CD14-positive monocyte (primary cell): ENCODE data around the gene FRY. TPM values are rescaled to one million over a fixed set of nuclear protein-coding genes. Genes with fewer than 3 reads are reported as not detected.
A peak's percentile ranks its signal among the peaks of the same experiment; 100 is the strongest.

Source experiments
- DNase-seq, 3 donors: peaks; one replicate each; pipeline ENCODE4 v3.0.0-alpha.2; 2011 to 2022
- H2AFZ ChIP-seq: 2 replicates; pipeline ENCODE4 v1.6.0; 2012; ENCODE audit warnings: mild to moderate bottlenecking, low read depth, low read length, inconsistent platforms; ENCODE audit not compliant: insufficient read depth, poor library complexity, severe bottlenecking
- H3K27ac ChIP-seq, 2 donors: 1 replicate in 1 of 2; 2 replicates in 1 of 2; pipeline ENCODE4 v1.5.1; 2012 to 2013; ENCODE audit warnings: low read length in 2 of 2, control low read depth in 1 of 2, inconsistent platforms in 1 of 2, low read depth in 1 of 2, mild to moderate bottlenecking in 1 of 2
- H3K27me3 ChIP-seq, 2 donors: one replicate each; pipeline versions ENCODE4 v1.6.0 to v1.6.1; 2011 to 2013; ENCODE audit warnings: low read length in 2 of 2; ENCODE audit not compliant: control insufficient read depth in 2 of 2, insufficient read depth in 2 of 2
- H3K36me3 ChIP-seq, 2 donors: replicated peaks in 1 of 2; 1 replicate in 1 of 2; 2 replicates in 1 of 2; pipeline versions ENCODE4 v1.5.1 to v1.6.1; 2012 to 2013; ENCODE audit warnings: low read length in 2 of 2, control low read depth in 1 of 2, inconsistent platforms in 1 of 2, mild to moderate bottlenecking in 1 of 2; ENCODE audit not compliant: insufficient read depth in 2 of 2, control insufficient read depth in 1 of 2
- H3K4me1 ChIP-seq, 2 donors: 1 replicate in 1 of 2; 2 replicates in 1 of 2; pipeline versions ENCODE4 v1.5.1 to v1.6.1; 2012 to 2013; ENCODE audit warnings: low read length in 2 of 2, control low read depth in 1 of 2, inconsistent platforms in 1 of 2, mild to moderate bottlenecking in 1 of 2, moderate library complexity in 1 of 2; ENCODE audit not compliant: insufficient read depth in 2 of 2, control insufficient read depth in 1 of 2
- H3K4me2 ChIP-seq: replicated peaks from 2 replicates; pipeline ENCODE3; 2012; ENCODE audit warnings: low read length, moderate library complexity, mild to moderate bottlenecking; ENCODE audit not compliant: poor library complexity, severe bottlenecking; ENCODE audit errors: extremely low read depth
- H3K4me3 ChIP-seq, 3 experiments: fragments of 200-600 bp in 1 of 3; sonication (generic) in 1 of 3; replicated peaks in 1 of 3; 1 replicate in 2 of 3; 2 replicates in 1 of 3; pipeline ENCODE4 v1.5.1; 2011 to 2013; ENCODE audit warnings: low read length in 3 of 3, mild to moderate bottlenecking in 3 of 3, control low read depth in 2 of 3, low read depth in 2 of 3, inconsistent platforms in 1 of 3, moderate library complexity in 1 of 3
- H3K79me2 ChIP-seq: 2 replicates; pipeline ENCODE4 v1.6.0; 2012; ENCODE audit warnings: mild to moderate bottlenecking, control low read depth, inconsistent platforms, low read length, moderate library complexity; ENCODE audit not compliant: insufficient read depth
- H3K9ac ChIP-seq: 2 replicates; pipeline ENCODE4 v1.6.0; 2017; ENCODE audit warnings: low read length, mild to moderate bottlenecking; ENCODE audit not compliant: insufficient read depth, poor library complexity, severe bottlenecking
- H3K9me3 ChIP-seq, 2 donors: replicated peaks in 1 of 2; 1 replicate in 1 of 2; 2 replicates in 1 of 2; pipeline versions ENCODE4 v1.5.1 to v1.6.1; 2012 to 2013; ENCODE audit warnings: low read length in 2 of 2, control low read depth in 1 of 2; ENCODE audit not compliant: control insufficient read depth in 1 of 2, insufficient read depth in 1 of 2
- H4K20me1 ChIP-seq: 2 replicates; pipeline ENCODE4 v1.6.0; 2012; ENCODE audit warnings: mild to moderate bottlenecking, low read length, control low read depth, moderate library complexity; ENCODE audit not compliant: insufficient read depth
- H3K27ac Mint-ChIP-seq, 7 donors: one replicate each; pipeline ENCODE4 v1.8.0; 2020; ENCODE audit warnings: mild to moderate bottlenecking in 7 of 7, mixed read lengths in 7 of 7, moderate library complexity in 6 of 7, inconsistent platforms in 2 of 7
- H3K27me3 Mint-ChIP-seq, 3 donors: one replicate each; pipeline ENCODE4 v1.8.0; 2021 to 2022; ENCODE audit warnings: low read depth in 3 of 3, mild to moderate bottlenecking in 3 of 3, mixed read lengths in 3 of 3, moderate library complexity in 3 of 3, inconsistent platforms in 1 of 3
- H3K36me3 Mint-ChIP-seq, 2 donors: one replicate each; pipeline ENCODE4 v1.8.0; 2020; ENCODE audit warnings: mixed read lengths in 2 of 2, inconsistent platforms in 1 of 2, mild to moderate bottlenecking in 1 of 2
- H3K4me1 Mint-ChIP-seq: one replicate; pipeline ENCODE4 v1.8.0; 2020; ENCODE audit warnings: mild to moderate bottlenecking, mixed read lengths
- H3K4me3 Mint-ChIP-seq, 2 donors: one replicate each; pipeline ENCODE4 v1.8.0; 2020; ENCODE audit warnings: mild to moderate bottlenecking in 2 of 2, mixed read lengths in 2 of 2, moderate library complexity in 1 of 2
- H3K9me3 Mint-ChIP-seq, 7 donors: one replicate each; pipeline ENCODE4 v1.8.0; 2020 to 2022; ENCODE audit warnings: mixed read lengths in 7 of 7, mild to moderate bottlenecking in 6 of 7, moderate library complexity in 6 of 7, inconsistent platforms in 2 of 7
- WGBS: methylation state at CpG from one replicate; pipeline ENCODE4 v1.1.5; 2013; ENCODE audit warnings: missing lambda C conversion rate; ENCODE audit not compliant: insufficient coverage; 5-methylcytosine and 5-hydroxymethylcytosine counted together
- intact Hi-C, 2 donors: fragments of 100-400 bp; cut with micrococcal nuclease; formaldehyde crosslinking; loops; one replicate each; pipeline versions ENCODE4 v1.15.0 to v1.15.1; 2023
- polyA plus RNA-seq, 3 donors: library from polyadenylated mRNA; depleted of rRNA in 1 of 3; unstranded in 2 of 3; stranded (reverse) in 1 of 3; fragments of 300-500 nt in 2 of 3; fragments of >200 nt in 1 of 3; fragmentation: Illumina TruSeq in 2 of 3; gene quantifications; 1 replicate in 2 of 3; 2 replicates in 1 of 3; pipeline ENCODE4 v1.2.3, GENCODE V29; 2012 to 2021
- TF ChIP-seq, protein P1 (sequence below): fragments of 200-600 bp; IDR thresholded peaks from one replicate; pipeline ENCODE4 v1.8.0; 2022; ENCODE audit warnings: antibody characterized with exemption, mild to moderate bottlenecking

FRY gene
- polyA plus RNA-seq, 3 donors = 3.9 to 31.8 (median 5.0) TPM

DNA sequence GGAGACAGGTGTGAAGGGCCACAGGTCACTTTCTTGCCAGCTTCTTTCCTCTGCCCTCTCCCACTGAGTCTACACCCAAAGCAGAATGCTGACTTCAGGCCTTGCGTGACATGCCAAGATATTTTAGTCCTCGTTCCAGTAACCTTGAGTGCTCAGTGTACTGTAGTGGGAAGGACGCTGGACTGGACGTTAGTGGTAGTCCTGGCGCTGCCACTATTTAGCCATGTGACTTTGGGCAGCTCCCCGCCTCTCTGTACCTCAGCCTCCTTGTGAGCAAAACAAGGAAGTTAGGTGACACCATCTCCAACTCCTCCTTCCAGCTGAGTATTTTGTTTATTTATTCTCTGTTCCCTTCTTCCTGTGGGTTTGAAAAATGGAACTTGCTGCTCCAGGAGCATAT lies 86.1 kb downstream of the FRY start:
- H3K36me3 Mint-ChIP-seq = peaks cover 28 to 41% of the 10 kb centered on the region in 2 donors
- H3K27ac ChIP-seq = peak overlapping the region; percentile 49 to 90
- H3K27me3 Mint-ChIP-seq = no peaks in the 10 kb centered on the region
- intact Hi-C loops = loop anchor here (10.0 kb wide), 1 partner anchor 83 kb away; the partner anchor contains the start of gene FRY (in 2 of the 2)
- no peak overlapping the region for H3K4me3 Mint-ChIP-seq
- TF ChIP-seq, protein P1, sequence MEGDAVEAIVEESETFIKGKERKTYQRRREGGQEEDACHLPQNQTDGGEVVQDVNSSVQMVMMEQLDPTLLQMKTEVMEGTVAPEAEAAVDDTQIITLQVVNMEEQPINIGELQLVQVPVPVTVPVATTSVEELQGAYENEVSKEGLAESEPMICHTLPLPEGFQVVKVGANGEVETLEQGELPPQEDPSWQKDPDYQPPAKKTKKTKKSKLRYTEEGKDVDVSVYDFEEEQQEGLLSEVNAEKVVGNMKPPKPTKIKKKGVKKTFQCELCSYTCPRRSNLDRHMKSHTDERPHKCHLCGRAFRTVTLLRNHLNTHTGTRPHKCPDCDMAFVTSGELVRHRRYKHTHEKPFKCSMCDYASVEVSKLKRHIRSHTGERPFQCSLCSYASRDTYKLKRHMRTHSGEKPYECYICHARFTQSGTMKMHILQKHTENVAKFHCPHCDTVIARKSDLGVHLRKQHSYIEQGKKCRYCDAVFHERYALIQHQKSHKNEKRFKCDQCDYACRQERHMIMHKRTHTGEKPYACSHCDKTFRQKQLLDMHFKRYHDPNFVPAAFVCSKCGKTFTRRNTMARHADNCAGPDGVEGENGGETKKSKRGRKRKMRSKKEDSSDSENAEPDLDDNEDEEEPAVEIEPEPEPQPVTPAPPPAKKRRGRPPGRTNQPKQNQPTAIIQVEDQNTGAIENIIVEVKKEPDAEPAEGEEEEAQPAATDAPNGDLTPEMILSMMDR = no peak
- no peak overlapping the region for H3K9ac ChIP-seq
- peaks cover 1 to 16% (median 10%) of the 10 kb centered on the region in 7 donors for H3K9me3 Mint-ChIP-seq
- H3K4me2 ChIP-seq = no peak overlapping the region
- H3K27ac Mint-ChIP-seq = peak overlapping the region; percentile 72 to 89 (median 84)
- H3K79me2 ChIP-seq = peaks cover 75% of the 10 kb centered on the region
- H3K4me1 ChIP-seq = peaks cover 41 to 56% of the 10 kb centered on the region in 2 donors
- peaks cover 2 to 32% of the 10 kb centered on the region in 2 donors for H3K36me3 ChIP-seq
- DNase-seq = peak; percentile 47 to 82 (median 80)
- H3K27me3 ChIP-seq = no peaks in the 10 kb centered on the region
- no peaks in the 10 kb centered on the region for H4K20me1 ChIP-seq
- peaks cover 50% of the 10 kb centered on the region for H3K4me1 Mint-ChIP-seq
- 7% methylated on average over 3 of the region's 6 CpGs for WGBS
- no peak overlapping the region for H2AFZ ChIP-seq
- peaks cover 0 to 4% of the 10 kb centered on the region in 2 donors for H3K9me3 ChIP-seq
- H3K4me3 ChIP-seq = peak overlapping the region in 1 of 3 experiments; percentile 6

DNA sequence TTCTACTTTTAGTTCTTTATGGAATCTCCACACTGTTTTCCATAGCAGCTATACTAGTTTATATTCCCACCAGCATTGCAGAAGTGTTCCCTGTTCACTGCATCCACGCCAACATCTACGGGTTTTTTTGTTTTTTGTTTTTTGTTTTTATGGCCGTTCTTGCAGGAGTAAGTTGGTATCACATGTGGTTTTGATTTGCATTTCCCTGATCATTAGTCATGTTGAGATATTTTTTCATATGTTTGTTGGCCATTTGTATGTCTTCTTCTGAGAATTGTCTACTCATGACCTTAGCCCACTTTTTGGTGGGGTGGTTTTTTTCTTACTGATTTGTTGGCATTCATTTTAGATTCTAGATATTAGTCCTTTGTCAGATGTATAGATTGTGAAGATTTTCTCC lies 89.7 kb downstream of the FRY start:
- peaks cover 1 to 21% (median 14%) of the 10 kb centered on the region in 7 donors for H3K9me3 Mint-ChIP-seq
- peaks cover 44% of the 10 kb centered on the region for H3K4me1 Mint-ChIP-seq
- H3K27me3 ChIP-seq = no peaks in the 10 kb centered on the region
- 100% methylated on average over 1 of the region's 3 CpGs for WGBS
- TF ChIP-seq, protein P1 = no peak
- peaks cover 37 to 55% of the 10 kb centered on the region in 2 donors for H3K36me3 Mint-ChIP-seq
- H3K79me2 ChIP-seq = peaks cover 59% of the 10 kb centered on the region
- H3K4me3 Mint-ChIP-seq = no peak overlapping the region
- no peak for DNase-seq
- no peaks in the 10 kb centered on the region for H3K27me3 Mint-ChIP-seq
- H3K9me3 ChIP-seq = peaks cover 0 to 4% of the 10 kb centered on the region in 2 donors
- H2AFZ ChIP-seq = no peak overlapping the region
- no peak overlapping the region for H3K9ac ChIP-seq
- intact Hi-C loops = no loop called here
- H3K4me1 ChIP-seq = peaks cover 32 to 42% of the 10 kb centered on the region in 2 donors
- H3K27ac Mint-ChIP-seq = no peak overlapping the region
- peaks cover 5% of the 10 kb centered on the region for H4K20me1 ChIP-seq
- no peak overlapping the region for H3K4me3 ChIP-seq
- no peak overlapping the region for H3K27ac ChIP-seq
- H3K4me2 ChIP-seq = no peak overlapping the region
- peaks cover 2 to 41% of the 10 kb centered on the region in 2 donors for H3K36me3 ChIP-seq
